Stimulated activated memory B cell treated with anti-CD40 and anti-IgM and Interleukin-4, amounts not matched to agents 10 μg/mL and 1 μg/mL and 100 μg/mL, for 72 hours (primary cell): ENCODE results near the gene ELL2.
"Not testable (repeated sequence)": the region's sequence is repeated elsewhere in the genome, so short reads cannot be mapped to it uniquely, and the experiment has no call there.

Source experiments
- ATAC-seq: fragments of 150-1000 bp; cut with Tn5 transposase; 2 replicates; pipeline ENCODE4 v1.10.0; 2021
- H3K27ac Mint-ChIP-seq: one replicate; pipeline ENCODE4 v1.8.0; 2022; ENCODE audit warnings: mild to moderate bottlenecking, mixed read lengths
- H3K27me3 Mint-ChIP-seq: one replicate; pipeline ENCODE4 v1.8.0; 2022; ENCODE audit warnings: mixed read lengths
- H3K36me3 Mint-ChIP-seq: one replicate; pipeline ENCODE4 v1.8.0; 2022; ENCODE audit warnings: mixed read lengths
- H3K4me1 Mint-ChIP-seq: one replicate; pipeline ENCODE4 v1.8.0; 2022; ENCODE audit warnings: mixed read lengths
- H3K4me3 Mint-ChIP-seq: one replicate; pipeline ENCODE4 v1.8.0; 2022; ENCODE audit warnings: mild to moderate bottlenecking, moderate library complexity, mixed read lengths
- H3K9me3 Mint-ChIP-seq: one replicate; pipeline ENCODE4 v1.8.0; 2022; ENCODE audit warnings: mixed read lengths

The ELL2 gene

DNA sequence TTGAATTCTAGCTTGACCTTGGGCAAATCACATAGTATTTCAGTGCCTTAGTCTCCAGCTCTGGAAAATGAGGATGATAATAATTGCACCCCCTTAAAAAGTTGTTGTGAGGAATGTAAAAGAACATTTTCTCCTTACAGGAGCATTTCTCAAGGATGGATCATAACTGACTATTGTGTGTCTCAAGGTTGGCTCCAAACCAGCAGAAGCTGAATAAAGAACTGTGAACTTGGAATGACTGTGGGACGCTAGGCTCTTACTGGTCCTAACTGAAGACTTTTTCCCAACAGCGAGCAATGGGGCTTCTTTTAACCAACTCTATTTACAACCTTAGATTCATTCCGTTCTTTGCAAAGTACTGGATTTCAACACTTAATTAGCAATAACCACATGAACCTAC is 113.0 kb downstream of the ELL2 start:
- Mint-ChIP-seq H3K36me3 (no peaks in the 10 kb centered on the region), H3K4me3 (no peak overlapping the region), H3K27ac (no peak overlapping the region), H3K9me3 (no peaks in the 10 kb centered on the region), H3K4me1 (no peaks in the 10 kb centered on the region), H3K27me3 (no peaks in the 10 kb centered on the region)
- no peak for ATAC-seq

DNA sequence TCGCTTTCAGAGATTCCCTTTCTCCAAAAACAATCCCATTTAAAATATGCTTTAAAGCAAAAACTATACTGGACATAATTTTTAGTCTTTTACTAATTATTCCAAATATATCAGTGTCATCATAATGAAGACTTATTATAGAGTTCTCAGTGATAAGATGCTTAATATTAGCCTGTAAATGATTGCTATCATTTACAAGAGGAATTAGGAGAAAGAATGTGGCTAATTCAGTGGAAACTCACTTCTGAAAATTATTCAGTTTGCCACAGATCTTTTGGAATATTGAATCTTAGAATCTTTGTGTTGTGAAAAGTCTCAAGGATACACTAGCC is 114.4 kb downstream of the ELL2 start:
- Mint-ChIP-seq H3K4me1 (peaks cover 11% of the 10 kb centered on the region), H3K9me3 (no peaks in the 10 kb centered on the region), H3K36me3 (no peaks in the 10 kb centered on the region), H3K27me3 (no peaks in the 10 kb centered on the region), H3K4me3 (no peak overlapping the region), H3K27ac (no peak overlapping the region)
- no peak for ATAC-seq

GRCh38 chr5:95846554-95847260 is 114.9 kb downstream of the ELL2 start:
- Mint-ChIP-seq H3K4me1 (peaks cover 11% of the 10 kb centered on the region), H3K9me3 (no peaks in the 10 kb centered on the region)

GRCh38 chr5:95845391-95845790 is 116.3 kb downstream of the ELL2 start:
- Mint-ChIP-seq H3K36me3 (no peaks in the 10 kb centered on the region), H3K9me3 (no peaks in the 10 kb centered on the region), H3K27ac (peak overlapping the region; percentile 18), H3K27me3 (no peaks in the 10 kb centered on the region), H3K4me3 (no peak overlapping the region), H3K4me1 (peaks cover 22% of the 10 kb centered on the region)
- ATAC-seq, result no peak

More at GRCh38 chr5:95846554-95847260, 114.9 kb downstream of the ELL2 start:
- no peaks in the 10 kb centered on the region for H3K27me3 Mint-ChIP-seq
- no peaks in the 10 kb centered on the region for H3K36me3 Mint-ChIP-seq
- no peak overlapping the region for H3K27ac Mint-ChIP-seq
- H3K4me3 Mint-ChIP-seq, result no peak overlapping the region
- peak; percentile 74 for ATAC-seq

GRCh38 chr5:95843733-95844223 is 117.9 kb downstream of the ELL2 start:
- no peak for ATAC-seq
- Mint-ChIP-seq H3K4me3 (no peak overlapping the region), H3K27me3 (no peaks in the 10 kb centered on the region), H3K4me1 (peaks cover 29% of the 10 kb centered on the region), H3K27ac (peak overlapping the region; percentile 64), H3K36me3 (no peaks in the 10 kb centered on the region), H3K9me3 (no peaks in the 10 kb centered on the region)

DNA sequence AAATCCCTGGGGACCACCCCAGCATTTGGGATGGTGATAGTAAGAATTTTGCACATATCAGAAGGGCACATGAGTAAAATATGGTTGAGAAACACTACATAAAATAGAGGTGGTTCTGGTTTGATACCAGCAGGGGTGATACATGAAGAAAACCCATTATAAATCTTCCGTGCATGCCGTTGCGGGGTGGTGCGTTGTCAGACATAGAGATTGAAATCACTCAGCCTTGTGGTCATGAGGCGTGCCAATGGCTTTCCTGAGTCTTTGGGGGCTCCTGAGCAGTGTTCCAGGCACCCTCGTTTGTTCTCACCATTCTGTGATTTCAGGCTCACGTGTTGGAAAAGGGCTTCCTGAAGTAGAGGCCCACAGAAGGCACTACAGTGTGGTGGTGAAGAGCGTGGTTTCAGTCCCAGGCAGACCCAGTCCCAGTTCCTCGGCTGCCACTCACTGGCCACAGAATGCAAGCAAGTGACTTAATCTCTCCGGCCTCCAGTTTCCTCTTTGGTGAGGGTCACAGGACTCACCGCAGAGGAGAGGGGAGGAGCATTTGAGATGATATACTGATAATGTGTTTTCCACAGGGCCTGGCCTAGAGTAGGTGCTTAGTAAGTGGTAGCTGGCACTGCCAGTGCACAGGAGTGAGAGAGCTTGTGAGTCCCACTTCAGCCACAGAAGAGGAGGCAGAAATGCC is 118.7 kb downstream of the ELL2 start:
- peaks cover 29% of the 10 kb centered on the region for H3K4me1 Mint-ChIP-seq
- no peaks in the 10 kb centered on the region for H3K9me3 Mint-ChIP-seq
- no peak overlapping the region for H3K4me3 Mint-ChIP-seq
- no peaks in the 10 kb centered on the region for H3K36me3 Mint-ChIP-seq
- no peaks in the 10 kb centered on the region for H3K27me3 Mint-ChIP-seq
- H3K27ac Mint-ChIP-seq, result peak overlapping the region; percentile 64
- ATAC-seq, result peak; percentile 90

DNA sequence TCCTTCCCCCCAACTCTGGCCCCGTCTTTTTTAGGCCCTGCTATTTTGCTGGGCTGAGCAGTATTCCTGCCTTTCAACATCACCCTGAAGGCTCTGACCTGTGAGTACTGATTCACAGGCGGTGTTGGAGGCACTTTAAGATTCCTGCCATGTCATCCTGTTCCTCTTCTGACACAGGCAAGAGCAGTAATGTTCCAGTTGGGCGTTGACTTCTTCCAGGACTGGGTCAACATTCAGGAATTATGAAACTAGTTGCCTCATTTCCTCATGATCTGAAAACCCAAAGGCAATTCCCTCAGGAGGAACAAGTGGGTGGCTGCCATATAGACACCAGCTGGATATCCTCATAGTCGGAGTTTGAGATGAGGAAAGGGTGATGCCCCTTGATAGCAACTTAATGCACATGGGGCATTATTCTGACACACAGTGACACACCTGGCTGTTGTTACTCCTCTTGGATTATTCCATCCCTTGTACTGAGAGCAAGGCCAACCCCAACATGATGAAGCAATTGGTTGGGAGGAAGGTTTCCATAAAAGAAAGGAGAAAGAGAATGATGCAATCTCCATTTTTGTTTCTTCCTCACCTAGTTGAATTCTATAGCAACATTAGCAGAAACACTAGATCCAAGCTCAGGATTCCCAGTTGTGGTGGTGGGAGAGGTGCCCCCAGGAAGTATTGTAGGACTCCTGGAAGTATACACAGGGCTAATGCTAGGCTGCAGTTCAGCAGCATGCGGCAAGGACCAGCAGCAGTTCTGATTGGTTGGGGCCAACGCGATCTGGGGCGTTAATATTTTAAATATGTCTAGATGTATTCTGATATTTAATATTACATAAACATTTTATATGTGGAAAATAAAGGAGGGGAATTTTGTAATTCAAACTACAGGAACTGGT is 119.5 kb downstream of the ELL2 start:
- no peaks in the 10 kb centered on the region for H3K9me3 Mint-ChIP-seq
- H3K27ac Mint-ChIP-seq, result peak overlapping the region; percentile 64
- H3K36me3 Mint-ChIP-seq, result no peaks in the 10 kb centered on the region
- H3K4me3 Mint-ChIP-seq, result no peak overlapping the region
- H3K27me3 Mint-ChIP-seq, result no peaks in the 10 kb centered on the region
- no peak for ATAC-seq
- H3K4me1 Mint-ChIP-seq, result peaks cover 29% of the 10 kb centered on the region

GRCh38 chr5:95840956-95841705 is 120.5 kb downstream of the ELL2 start:
- H3K9me3 Mint-ChIP-seq, result no peaks in the 10 kb centered on the region
- no peak overlapping the region for H3K27ac Mint-ChIP-seq
- peaks cover 36% of the 10 kb centered on the region for H3K4me1 Mint-ChIP-seq
- H3K4me3 Mint-ChIP-seq, result no peak overlapping the region
- H3K27me3 Mint-ChIP-seq, result no peaks in the 10 kb centered on the region
- no peaks in the 10 kb centered on the region for H3K36me3 Mint-ChIP-seq
- ATAC-seq, result no peak

- no peaks in the 10 kb centered on the region for H3K36me3 Mint-ChIP-seq
- no peaks in the 10 kb centered on the region for H3K9me3 Mint-ChIP-seq
- no peaks in the 10 kb centered on the region for H3K27me3 Mint-ChIP-seq
- H3K4me1 Mint-ChIP-seq, result peaks cover 49% of the 10 kb centered on the region
- ATAC-seq, result no peak
- H3K4me3 Mint-ChIP-seq, result no peak overlapping the region
- peak overlapping the region; percentile 66 for H3K27ac Mint-ChIP-seq
These were observed 122.0 kb downstream of the ELL2 start for GRCh38 chr5:95839658-95840057.

GRCh38 chr5:95838556-95838955 is 123.1 kb downstream of the ELL2 start:
- ATAC-seq, result no peak
- peak overlapping the region; percentile 66 for H3K27ac Mint-ChIP-seq
- peaks cover 60% of the 10 kb centered on the region for H3K4me1 Mint-ChIP-seq
- H3K36me3 Mint-ChIP-seq, result no peaks in the 10 kb centered on the region
- no peaks in the 10 kb centered on the region for H3K9me3 Mint-ChIP-seq
- no peaks in the 10 kb centered on the region for H3K27me3 Mint-ChIP-seq
- H3K4me3 Mint-ChIP-seq, result no peak overlapping the region

- ATAC-seq, result no peak
- Mint-ChIP-seq H3K4me1 (peaks cover 58% of the 10 kb centered on the region), H3K9me3 (no peaks in the 10 kb centered on the region), H3K36me3 (no peaks in the 10 kb centered on the region), H3K27me3 (no peaks in the 10 kb centered on the region), H3K4me3 (no peak overlapping the region), H3K27ac (peak overlapping the region; percentile 76)
These were observed 123.6 kb downstream of the ELL2 start for GRCh38 chr5:95838001-95838520.

- peak overlapping the region; percentile 76 for H3K27ac Mint-ChIP-seq
- no peaks in the 10 kb centered on the region for H3K9me3 Mint-ChIP-seq
These were observed 124.2 kb downstream of the ELL2 start for GRCh38 chr5:95837492-95837891.

DNA sequence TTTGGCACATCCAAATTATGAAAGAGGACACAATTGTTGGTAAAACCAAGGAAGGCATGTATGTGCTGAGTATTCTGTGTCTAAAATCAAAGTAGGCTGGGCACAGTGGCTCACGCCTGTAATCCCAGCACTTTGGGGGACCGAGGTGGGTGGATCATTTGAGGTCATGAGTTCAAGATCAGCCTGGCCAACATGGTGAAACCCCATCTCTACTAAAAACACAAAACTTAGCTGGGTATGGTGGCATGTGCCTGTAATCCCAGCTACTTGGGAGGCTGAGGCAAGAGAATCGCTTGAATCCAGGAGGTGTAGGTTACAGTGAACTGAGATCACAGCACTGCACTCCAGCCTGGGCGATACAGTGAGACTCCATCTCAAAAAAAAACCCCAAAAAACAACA is 124.7 kb downstream of the ELL2 start:
- Mint-ChIP-seq H3K4me1 (peaks cover 60% of the 10 kb centered on the region), H3K27ac (peak overlapping the region; percentile 76)
- not testable (repeated sequence) for H3K27me3 Mint-ChIP-seq, H3K4me3 Mint-ChIP-seq, H3K36me3 Mint-ChIP-seq, ATAC-seq, H3K9me3 Mint-ChIP-seq

More at GRCh38 chr5:95837492-95837891, 124.2 kb downstream of the ELL2 start:
- no peaks in the 10 kb centered on the region for H3K36me3 Mint-ChIP-seq
- no peak overlapping the region for H3K4me3 Mint-ChIP-seq
- no peak for ATAC-seq
- H3K27me3 Mint-ChIP-seq, result no peaks in the 10 kb centered on the region
- H3K4me1 Mint-ChIP-seq, result peaks cover 59% of the 10 kb centered on the region

DNA sequence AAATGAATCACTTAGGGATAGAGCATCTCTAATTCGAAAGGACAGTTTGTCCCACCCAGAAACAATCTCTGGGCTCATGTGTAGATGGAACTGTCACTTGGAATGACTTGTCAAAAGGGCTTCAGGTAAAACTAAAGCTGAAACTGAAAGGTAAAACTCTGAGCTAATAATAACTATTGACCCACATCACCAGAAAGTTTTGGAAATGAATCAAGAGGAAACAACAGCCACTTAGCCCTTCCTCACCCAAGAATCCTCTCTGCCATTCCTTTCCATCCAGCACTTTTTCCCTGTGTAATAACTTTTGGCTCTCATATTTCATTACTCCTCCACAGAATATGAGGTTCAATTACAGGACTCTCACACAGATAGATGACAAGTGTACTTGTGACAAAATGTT is 125.1 kb downstream of the ELL2 start:
- ATAC-seq, result no peak
- Mint-ChIP-seq H3K4me1 (peaks cover 60% of the 10 kb centered on the region), H3K27ac (peak overlapping the region; percentile 76), H3K27me3 (no peaks in the 10 kb centered on the region), H3K9me3 (no peaks in the 10 kb centered on the region), H3K4me3 (no peak overlapping the region), H3K36me3 (no peaks in the 10 kb centered on the region)
